Right lobe of liver (tissue), 6 donors: ENCODE data around the gene ANKRD24. TPM values are rescaled to one million over a fixed set of nuclear protein-coding genes. Genes with fewer than 3 reads are reported as not detected.

Experiments used
- ATAC-seq, 4 donors: fragments of 200-7000 bp; cut with Tn5 transposase; one replicate each; pipeline ENCODE4 v1.9.1; 2020; ENCODE audit warnings: mild to moderate bottlenecking in 4 of 4, moderate library complexity in 4 of 4
- DNase-seq, 3 donors: peaks; one replicate each; pipeline ENCODE4 v3.0.0-alpha.2; 2020
- H3K27ac ChIP-seq, 3 donors: fragments of 200-600 bp; one replicate each; pipeline ENCODE4 v1.8.0; 2022
- H3K27me3 ChIP-seq, 2 donors: fragments of 200-600 bp; one replicate each; pipeline ENCODE4 v1.8.0; 2022
- H3K36me3 ChIP-seq, 4 donors: fragments of 200-600 bp; sonication (generic) in 1 of 4; one replicate each; pipeline versions ENCODE4 v1.5.1 to v1.8.0; 2017 to 2022; ENCODE audit warnings: control low read depth in 1 of 4
- H3K4me1 ChIP-seq, 4 donors: fragments of 200-600 bp; sonication (generic) in 1 of 4; one replicate each; pipeline versions ENCODE4 v1.5.1 to v1.8.0; 2017 to 2022; ENCODE audit warnings: control low read depth in 1 of 4
- H3K4me3 ChIP-seq, 3 donors: fragments of 200-600 bp; one replicate each; pipeline ENCODE4 v1.8.0; 2022
- H3K9me3 ChIP-seq, 4 donors: fragments of 200-600 bp; sonication (generic) in 1 of 4; one replicate each; pipeline versions ENCODE4 v1.5.1 to v1.8.0; 2017 to 2022; ENCODE audit warnings: control low read depth in 1 of 4
- POLR2A ChIP-seq: fragments of 450-650 bp; IDR thresholded peaks from one replicate; pipeline ENCODE4 v1.6.1; 2017; ENCODE audit warnings: antibody characterized with exemption, mild to moderate bottlenecking
- WGBS: methylation state at CpG from one replicate; pipeline ENCODE4 v1.1.6; 2018; ENCODE audit warnings: low coverage, low lambda C conversion rate; ENCODE audit not compliant: insufficient coverage; ENCODE audit errors: missing lambda C conversion rate; 5-methylcytosine and 5-hydroxymethylcytosine counted together
- intact Hi-C, 2 donors: fragments of 100-400 bp; cut with DNase I; formaldehyde crosslinking; loops; one replicate each; pipeline versions ENCODE4 v1.11.2 to v1.14.1; 2022
- total RNA-seq, 6 experiments: library from RNA; depleted of rRNA in 2 of 6; stranded (reverse); fragments of >200 nt in 2 of 6; fragmentation: NEBNext Ultra II Directional in 3 of 6; extraction: Animal tissue kit (Norgen Biotek cat#: 25700) in 3 of 6; gene quantifications; one replicate each; pipeline versions ENCODE4 v1.1.0 to v1.2.4, GENCODE V29; 2016 to 2023
- TF ChIP-seq, protein P1 (sequence below), 4 donors: fragments of 200-600 bp in 3 of 4; fragments of 450-650 bp in 1 of 4; IDR thresholded peaks; one replicate each; pipeline versions ENCODE4 v1.5.1 to v1.8.0; 2016 to 2022; ENCODE audit warnings: antibody characterized with exemption in 4 of 4, mild to moderate bottlenecking in 2 of 4
- donor health status: DM: no; HTN: yes; CAD: no.
- donor health status: DM: no; HTN: no; CAD: no.
- donor health status: DM: no; HTN: no; CAD: no.
- donor health status: DM: no; HTN: yes; CAD: no.
- donor health status: DM: no; HTN: yes; CAD: no.

Gene ANKRD24
- total RNA-seq, 6 experiments from 2014 or later, result 1.2 to 4.8 (median 2.7) TPM

GRCh38 chr19:4196587-4197148, 14.2 kb downstream of the ANKRD24 start:
- intact Hi-C loops, result no loop called here
- WGBS, result 92% methylated on average over 9 of the region's 22 CpGs
- no peak overlapping the region for H3K4me3 ChIP-seq
- H3K27me3 ChIP-seq, result no peaks in the 10 kb centered on the region
- DNase-seq, result no peak
- no peak overlapping the region for H3K27ac ChIP-seq
- TF ChIP-seq POLR2A, result no peak
- TF ChIP-seq, protein P1, sequence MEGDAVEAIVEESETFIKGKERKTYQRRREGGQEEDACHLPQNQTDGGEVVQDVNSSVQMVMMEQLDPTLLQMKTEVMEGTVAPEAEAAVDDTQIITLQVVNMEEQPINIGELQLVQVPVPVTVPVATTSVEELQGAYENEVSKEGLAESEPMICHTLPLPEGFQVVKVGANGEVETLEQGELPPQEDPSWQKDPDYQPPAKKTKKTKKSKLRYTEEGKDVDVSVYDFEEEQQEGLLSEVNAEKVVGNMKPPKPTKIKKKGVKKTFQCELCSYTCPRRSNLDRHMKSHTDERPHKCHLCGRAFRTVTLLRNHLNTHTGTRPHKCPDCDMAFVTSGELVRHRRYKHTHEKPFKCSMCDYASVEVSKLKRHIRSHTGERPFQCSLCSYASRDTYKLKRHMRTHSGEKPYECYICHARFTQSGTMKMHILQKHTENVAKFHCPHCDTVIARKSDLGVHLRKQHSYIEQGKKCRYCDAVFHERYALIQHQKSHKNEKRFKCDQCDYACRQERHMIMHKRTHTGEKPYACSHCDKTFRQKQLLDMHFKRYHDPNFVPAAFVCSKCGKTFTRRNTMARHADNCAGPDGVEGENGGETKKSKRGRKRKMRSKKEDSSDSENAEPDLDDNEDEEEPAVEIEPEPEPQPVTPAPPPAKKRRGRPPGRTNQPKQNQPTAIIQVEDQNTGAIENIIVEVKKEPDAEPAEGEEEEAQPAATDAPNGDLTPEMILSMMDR (IDR thresholded peaks at IDR 0.05), result no peak
- no peaks in the 10 kb centered on the region for H3K4me1 ChIP-seq
- H3K9me3 ChIP-seq, result no peaks in the 10 kb centered on the region
- H3K36me3 ChIP-seq, result no peaks in the 10 kb centered on the region
- ATAC-seq, result no peak

GRCh38 chr19:4197228-4197624, 14.7 kb downstream of the ANKRD24 start:
- no peaks in the 10 kb centered on the region for H3K4me1 ChIP-seq
- H3K9me3 ChIP-seq, result no peaks in the 10 kb centered on the region
- H3K4me3 ChIP-seq, result no peak overlapping the region
- intact Hi-C loops, result no loop called here
- no peak overlapping the region for H3K27ac ChIP-seq
- 64% methylated on average over 5 of the region's 5 CpGs for WGBS
- no peaks in the 10 kb centered on the region for H3K27me3 ChIP-seq
- TF ChIP-seq, protein P1 (IDR thresholded peaks at IDR 0.05), result no peak
- no peak for TF ChIP-seq POLR2A
- H3K36me3 ChIP-seq, result no peaks in the 10 kb centered on the region
- ATAC-seq (no peak), DNase-seq (no peak)

DNA sequence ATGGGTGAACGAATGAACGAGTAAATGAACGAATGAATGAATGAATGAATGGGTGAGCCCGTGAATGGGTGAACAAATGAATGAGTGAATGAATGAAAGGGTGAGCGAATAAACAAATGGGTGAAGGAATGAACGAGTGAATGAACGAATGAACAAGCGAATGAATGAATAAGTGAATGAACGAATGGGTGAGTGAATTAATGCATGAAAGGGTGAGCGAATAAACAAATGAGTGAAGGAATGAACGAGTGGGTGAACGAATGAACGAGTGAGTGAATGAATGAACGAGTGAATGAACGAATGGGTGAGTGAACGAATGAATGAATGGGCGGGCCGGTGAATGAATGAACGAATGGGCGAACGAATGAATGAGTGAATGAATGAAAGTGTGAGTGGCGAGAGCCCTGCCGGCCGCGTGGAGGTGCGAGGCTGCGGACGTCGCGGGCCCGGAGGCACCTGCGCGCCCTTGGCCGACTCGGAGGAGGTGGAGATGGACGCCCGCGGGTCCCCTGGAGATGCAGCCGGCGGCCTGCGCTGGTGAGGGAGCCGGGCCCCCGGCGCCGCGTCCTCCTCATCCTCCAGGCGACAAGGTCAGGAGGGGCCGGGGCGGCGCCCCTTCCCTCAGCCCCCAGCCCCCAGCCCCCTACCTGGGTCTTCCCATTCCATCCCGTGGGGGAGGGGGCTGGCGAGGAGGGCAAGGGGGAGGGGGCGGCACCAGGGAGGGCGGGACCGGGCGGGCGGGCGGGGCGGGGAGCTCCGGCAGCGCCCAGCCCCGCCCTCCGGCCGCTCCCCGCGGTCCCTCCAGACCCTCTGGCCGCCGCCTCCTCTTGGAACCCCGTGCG, 15.4 kb downstream of the ANKRD24 start:
- intact Hi-C loops, result no loop called here

GRCh38 chr19:4198467-4199126, 16.1 kb downstream of the ANKRD24 start:
- no peaks in the 10 kb centered on the region for H3K36me3 ChIP-seq
- H3K9me3 ChIP-seq, result no peaks in the 10 kb centered on the region
- no peak for TF ChIP-seq POLR2A
- TF ChIP-seq, protein P1 (IDR thresholded peaks at IDR 0.05), result no peak
- H3K4me1 ChIP-seq, result no peaks in the 10 kb centered on the region
- 21% methylated on average over 13 of the region's 28 CpGs for WGBS
- intact Hi-C loops, result no loop called here
- no peaks in the 10 kb centered on the region for H3K27me3 ChIP-seq
- H3K4me3 ChIP-seq, result no peak overlapping the region
- no peak overlapping the region for H3K27ac ChIP-seq
- DNase-seq, result no peak
- no peak for ATAC-seq

More for the DNA sequence above, 15.4 kb downstream of the ANKRD24 start:
- no peak for DNase-seq
- WGBS, result 36% methylated on average over 23 of the region's 70 CpGs
- Histone ChIP-seq H3K4me3 (no peak overlapping the region), H3K27me3 (no peaks in the 10 kb centered on the region), H3K4me1 (no peaks in the 10 kb centered on the region), H3K27ac (no peak overlapping the region), H3K36me3 (no peaks in the 10 kb centered on the region), H3K9me3 (no peaks in the 10 kb centered on the region)
- ATAC-seq, result peak in 1 of 4 donors; percentile 14
- TF ChIP-seq, protein P1 (IDR thresholded peaks at IDR 0.05), result no peak
- TF ChIP-seq POLR2A, result no peak
